Measurements from ENCODE around the gene DDRGK1. TPM values are rescaled to one million over a fixed set of nuclear protein-coding genes. Genes with fewer than 3 reads are reported as not detected.

DDRGK1 gene
- total and polyA plus RNA-seq, 2 of the 8 experiments (the other 6 are each of a cell fraction or from before 2014, with no cell fraction given), result 29.4 to 42.0 TPM

GRCh38 chr20:3250091-3250504 is 45.6 kb upstream of the DDRGK1 start (continued):
- TF ChIP-seq, protein P1, sequence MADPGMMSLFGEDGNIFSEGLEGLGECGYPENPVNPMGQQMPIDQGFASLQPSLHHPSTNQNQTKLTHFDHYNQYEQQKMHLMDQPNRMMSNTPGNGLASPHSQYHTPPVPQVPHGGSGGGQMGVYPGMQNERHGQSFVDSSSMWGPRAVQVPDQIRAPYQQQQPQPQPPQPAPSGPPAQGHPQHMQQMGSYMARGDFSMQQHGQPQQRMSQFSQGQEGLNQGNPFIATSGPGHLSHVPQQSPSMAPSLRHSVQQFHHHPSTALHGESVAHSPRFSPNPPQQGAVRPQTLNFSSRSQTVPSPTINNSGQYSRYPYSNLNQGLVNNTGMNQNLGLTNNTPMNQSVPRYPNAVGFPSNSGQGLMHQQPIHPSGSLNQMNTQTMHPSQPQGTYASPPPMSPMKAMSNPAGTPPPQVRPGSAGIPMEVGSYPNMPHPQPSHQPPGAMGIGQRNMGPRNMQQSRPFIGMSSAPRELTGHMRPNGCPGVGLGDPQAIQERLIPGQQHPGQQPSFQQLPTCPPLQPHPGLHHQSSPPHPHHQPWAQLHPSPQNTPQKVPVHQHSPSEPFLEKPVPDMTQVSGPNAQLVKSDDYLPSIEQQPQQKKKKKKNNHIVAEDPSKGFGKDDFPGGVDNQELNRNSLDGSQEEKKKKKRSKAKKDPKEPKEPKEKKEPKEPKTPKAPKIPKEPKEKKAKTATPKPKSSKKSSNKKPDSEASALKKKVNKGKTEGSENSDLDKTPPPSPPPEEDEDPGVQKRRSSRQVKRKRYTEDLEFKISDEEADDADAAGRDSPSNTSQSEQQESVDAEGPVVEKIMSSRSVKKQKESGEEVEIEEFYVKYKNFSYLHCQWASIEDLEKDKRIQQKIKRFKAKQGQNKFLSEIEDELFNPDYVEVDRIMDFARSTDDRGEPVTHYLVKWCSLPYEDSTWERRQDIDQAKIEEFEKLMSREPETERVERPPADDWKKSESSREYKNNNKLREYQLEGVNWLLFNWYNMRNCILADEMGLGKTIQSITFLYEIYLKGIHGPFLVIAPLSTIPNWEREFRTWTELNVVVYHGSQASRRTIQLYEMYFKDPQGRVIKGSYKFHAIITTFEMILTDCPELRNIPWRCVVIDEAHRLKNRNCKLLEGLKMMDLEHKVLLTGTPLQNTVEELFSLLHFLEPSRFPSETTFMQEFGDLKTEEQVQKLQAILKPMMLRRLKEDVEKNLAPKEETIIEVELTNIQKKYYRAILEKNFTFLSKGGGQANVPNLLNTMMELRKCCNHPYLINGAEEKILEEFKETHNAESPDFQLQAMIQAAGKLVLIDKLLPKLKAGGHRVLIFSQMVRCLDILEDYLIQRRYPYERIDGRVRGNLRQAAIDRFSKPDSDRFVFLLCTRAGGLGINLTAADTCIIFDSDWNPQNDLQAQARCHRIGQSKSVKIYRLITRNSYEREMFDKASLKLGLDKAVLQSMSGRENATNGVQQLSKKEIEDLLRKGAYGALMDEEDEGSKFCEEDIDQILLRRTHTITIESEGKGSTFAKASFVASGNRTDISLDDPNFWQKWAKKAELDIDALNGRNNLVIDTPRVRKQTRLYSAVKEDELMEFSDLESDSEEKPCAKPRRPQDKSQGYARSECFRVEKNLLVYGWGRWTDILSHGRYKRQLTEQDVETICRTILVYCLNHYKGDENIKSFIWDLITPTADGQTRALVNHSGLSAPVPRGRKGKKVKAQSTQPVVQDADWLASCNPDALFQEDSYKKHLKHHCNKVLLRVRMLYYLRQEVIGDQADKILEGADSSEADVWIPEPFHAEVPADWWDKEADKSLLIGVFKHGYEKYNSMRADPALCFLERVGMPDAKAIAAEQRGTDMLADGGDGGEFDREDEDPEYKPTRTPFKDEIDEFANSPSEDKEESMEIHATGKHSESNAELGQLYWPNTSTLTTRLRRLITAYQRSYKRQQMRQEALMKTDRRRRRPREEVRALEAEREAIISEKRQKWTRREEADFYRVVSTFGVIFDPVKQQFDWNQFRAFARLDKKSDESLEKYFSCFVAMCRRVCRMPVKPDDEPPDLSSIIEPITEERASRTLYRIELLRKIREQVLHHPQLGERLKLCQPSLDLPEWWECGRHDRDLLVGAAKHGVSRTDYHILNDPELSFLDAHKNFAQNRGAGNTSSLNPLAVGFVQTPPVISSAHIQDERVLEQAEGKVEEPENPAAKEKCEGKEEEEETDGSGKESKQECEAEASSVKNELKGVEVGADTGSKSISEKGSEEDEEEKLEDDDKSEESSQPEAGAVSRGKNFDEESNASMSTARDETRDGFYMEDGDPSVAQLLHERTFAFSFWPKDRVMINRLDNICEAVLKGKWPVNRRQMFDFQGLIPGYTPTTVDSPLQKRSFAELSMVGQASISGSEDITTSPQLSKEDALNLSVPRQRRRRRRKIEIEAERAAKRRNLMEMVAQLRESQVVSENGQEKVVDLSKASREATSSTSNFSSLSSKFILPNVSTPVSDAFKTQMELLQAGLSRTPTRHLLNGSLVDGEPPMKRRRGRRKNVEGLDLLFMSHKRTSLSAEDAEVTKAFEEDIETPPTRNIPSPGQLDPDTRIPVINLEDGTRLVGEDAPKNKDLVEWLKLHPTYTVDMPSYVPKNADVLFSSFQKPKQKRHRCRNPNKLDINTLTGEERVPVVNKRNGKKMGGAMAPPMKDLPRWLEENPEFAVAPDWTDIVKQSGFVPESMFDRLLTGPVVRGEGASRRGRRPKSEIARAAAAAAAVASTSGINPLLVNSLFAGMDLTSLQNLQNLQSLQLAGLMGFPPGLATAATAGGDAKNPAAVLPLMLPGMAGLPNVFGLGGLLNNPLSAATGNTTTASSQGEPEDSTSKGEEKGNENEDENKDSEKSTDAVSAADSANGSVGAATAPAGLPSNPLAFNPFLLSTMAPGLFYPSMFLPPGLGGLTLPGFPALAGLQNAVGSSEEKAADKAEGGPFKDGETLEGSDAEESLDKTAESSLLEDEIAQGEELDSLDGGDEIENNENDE (IDR thresholded peaks at IDR 0.05; ENCODE audit: insufficient replicate concordance, low read length), result no peak
- TF ChIP-seq SIN3A (conservative IDR thresholded peaks at IDR 0.05 in 1 of 2, IDR thresholded peaks at IDR 0.05 in 1 of 2; ENCODE audit: low read depth in 1 of 2, low read length in 2 of 2) (peak in 1 of 2 experiments; percentile 72; a peak in 2 of 4 replicates), KDM1A (IDR thresholded peaks at IDR 0.05; ENCODE audit: borderline replicate concordance, low read length) (no peak)
- TF ChIP-seq, protein P2, sequence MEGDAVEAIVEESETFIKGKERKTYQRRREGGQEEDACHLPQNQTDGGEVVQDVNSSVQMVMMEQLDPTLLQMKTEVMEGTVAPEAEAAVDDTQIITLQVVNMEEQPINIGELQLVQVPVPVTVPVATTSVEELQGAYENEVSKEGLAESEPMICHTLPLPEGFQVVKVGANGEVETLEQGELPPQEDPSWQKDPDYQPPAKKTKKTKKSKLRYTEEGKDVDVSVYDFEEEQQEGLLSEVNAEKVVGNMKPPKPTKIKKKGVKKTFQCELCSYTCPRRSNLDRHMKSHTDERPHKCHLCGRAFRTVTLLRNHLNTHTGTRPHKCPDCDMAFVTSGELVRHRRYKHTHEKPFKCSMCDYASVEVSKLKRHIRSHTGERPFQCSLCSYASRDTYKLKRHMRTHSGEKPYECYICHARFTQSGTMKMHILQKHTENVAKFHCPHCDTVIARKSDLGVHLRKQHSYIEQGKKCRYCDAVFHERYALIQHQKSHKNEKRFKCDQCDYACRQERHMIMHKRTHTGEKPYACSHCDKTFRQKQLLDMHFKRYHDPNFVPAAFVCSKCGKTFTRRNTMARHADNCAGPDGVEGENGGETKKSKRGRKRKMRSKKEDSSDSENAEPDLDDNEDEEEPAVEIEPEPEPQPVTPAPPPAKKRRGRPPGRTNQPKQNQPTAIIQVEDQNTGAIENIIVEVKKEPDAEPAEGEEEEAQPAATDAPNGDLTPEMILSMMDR (IDR thresholded peaks at IDR 0.05; ENCODE audit: control extremely low read depth in 1 of 3, insufficient read depth in 1 of 3, low read depth in 1 of 3, low read length in 3 of 3), result peak; percentile 77 to 93 (median 90)
